ENCODE data around the gene HSD17B8. TPM values are rescaled to one million over a fixed set of nuclear protein-coding genes. Genes with fewer than 3 reads are reported as not detected.

Gene HSD17B8
- polyA plus RNA-seq, 1 of the 3 experiments (the other 2 are of a cell fraction): 37.5 TPM

DNA sequence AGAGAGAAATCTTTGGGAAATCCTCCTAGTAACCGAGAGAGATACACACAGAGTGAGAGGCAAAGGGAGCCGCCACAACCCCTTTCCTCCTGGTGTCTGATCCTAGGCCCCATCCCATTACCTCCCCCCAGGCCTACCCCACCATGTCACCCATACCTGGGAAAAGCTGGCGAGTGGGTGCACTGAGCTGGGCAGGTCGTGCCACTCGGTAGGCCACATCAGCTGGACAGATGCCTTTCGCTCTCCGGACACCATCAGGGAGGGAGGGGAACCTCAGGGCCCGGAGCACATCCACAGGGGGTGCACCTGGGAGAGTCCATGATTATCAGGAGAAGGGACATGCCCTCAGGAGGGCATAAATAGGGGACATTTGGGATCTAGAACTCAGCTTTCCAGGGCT, 15.3 kb upstream of the HSD17B8 start:
- TF ChIP-seq POLR2AphosphoS5 (IDR thresholded peaks at IDR 0.05; ENCODE audit: low read depth, low read length) (no peak), SMC3 (IDR thresholded peaks at IDR 0.05; ENCODE audit: low read depth, low read length) (no peak), EP300 (IDR thresholded peaks at IDR 0.05; ENCODE audit: borderline replicate concordance in 1 of 2, low read depth in 1 of 2, low read length in 1 of 2) (no peak), JUND (IDR thresholded peaks at IDR 0.05) (no peak), RAD21 (IDR thresholded peaks at IDR 0.05; ENCODE audit: low read length) (no peak), TCF12 (IDR thresholded peaks at IDR 0.05) (no peak)
- TF ChIP-seq, protein P1, sequence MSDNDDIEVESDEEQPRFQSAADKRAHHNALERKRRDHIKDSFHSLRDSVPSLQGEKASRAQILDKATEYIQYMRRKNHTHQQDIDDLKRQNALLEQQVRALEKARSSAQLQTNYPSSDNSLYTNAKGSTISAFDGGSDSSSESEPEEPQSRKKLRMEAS (IDR thresholded peaks at IDR 0.05; ENCODE audit: low read depth): no peak
- TF ChIP-seq, protein P2, sequence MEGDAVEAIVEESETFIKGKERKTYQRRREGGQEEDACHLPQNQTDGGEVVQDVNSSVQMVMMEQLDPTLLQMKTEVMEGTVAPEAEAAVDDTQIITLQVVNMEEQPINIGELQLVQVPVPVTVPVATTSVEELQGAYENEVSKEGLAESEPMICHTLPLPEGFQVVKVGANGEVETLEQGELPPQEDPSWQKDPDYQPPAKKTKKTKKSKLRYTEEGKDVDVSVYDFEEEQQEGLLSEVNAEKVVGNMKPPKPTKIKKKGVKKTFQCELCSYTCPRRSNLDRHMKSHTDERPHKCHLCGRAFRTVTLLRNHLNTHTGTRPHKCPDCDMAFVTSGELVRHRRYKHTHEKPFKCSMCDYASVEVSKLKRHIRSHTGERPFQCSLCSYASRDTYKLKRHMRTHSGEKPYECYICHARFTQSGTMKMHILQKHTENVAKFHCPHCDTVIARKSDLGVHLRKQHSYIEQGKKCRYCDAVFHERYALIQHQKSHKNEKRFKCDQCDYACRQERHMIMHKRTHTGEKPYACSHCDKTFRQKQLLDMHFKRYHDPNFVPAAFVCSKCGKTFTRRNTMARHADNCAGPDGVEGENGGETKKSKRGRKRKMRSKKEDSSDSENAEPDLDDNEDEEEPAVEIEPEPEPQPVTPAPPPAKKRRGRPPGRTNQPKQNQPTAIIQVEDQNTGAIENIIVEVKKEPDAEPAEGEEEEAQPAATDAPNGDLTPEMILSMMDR (IDR thresholded peaks at IDR 0.05): no peak
- TF ChIP-seq, protein P3, sequence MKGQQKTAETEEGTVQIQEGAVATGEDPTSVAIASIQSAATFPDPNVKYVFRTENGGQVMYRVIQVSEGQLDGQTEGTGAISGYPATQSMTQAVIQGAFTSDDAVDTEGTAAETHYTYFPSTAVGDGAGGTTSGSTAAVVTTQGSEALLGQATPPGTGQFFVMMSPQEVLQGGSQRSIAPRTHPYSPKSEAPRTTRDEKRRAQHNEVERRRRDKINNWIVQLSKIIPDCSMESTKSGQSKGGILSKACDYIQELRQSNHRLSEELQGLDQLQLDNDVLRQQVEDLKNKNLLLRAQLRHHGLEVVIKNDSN (IDR thresholded peaks at IDR 0.05; ENCODE audit: borderline replicate concordance, low read depth): no peak
- H3K36me3 ChIP-seq (replicated peaks in 1 of 2; ENCODE audit: control insufficient read depth in 1 of 2, insufficient read depth in 2 of 2, low read length in 1 of 2): peaks cover 0 to 2% of the 10 kb centered on the region in 2 experiments
- CTCF ChIA-PET: interaction anchor here (1.0 to 1.7 kb wide), 6 partner anchors 9 to 59 kb away, joined by 3 to 14 read pairs (median 5); no protein-coding TSS in a partner anchor
- no peaks in the 10 kb centered on the region for H3F3A ChIP-seq (replicated peaks; ENCODE audit: insufficient read depth)
- no peak overlapping the region for H3K9ac ChIP-seq
- POLR2A ChIA-PET: no interaction called here
- no peak overlapping the region for H3K27ac ChIP-seq (ENCODE audit: low read depth in 2 of 2, low read length in 1 of 2)
- H3K4me1 ChIP-seq (ENCODE audit: control insufficient read depth in 1 of 2, insufficient read depth in 2 of 2, low read depth in 1 of 2, low read length in 1 of 2): peaks cover 0 to 21% of the 10 kb centered on the region in 2 experiments; a peak in 1 of 4 replicates
- no peaks in the 10 kb centered on the region for H3K9me3 ChIP-seq
- no peak overlapping the region for H3K4me3 ChIP-seq (ENCODE audit: low read depth in 2 of 2, low read length in 1 of 2)
- no peaks in the 10 kb centered on the region for H4K20me1 ChIP-seq (ENCODE audit: insufficient read depth)
- H3K79me2 ChIP-seq (ENCODE audit: insufficient read depth): no peaks in the 10 kb centered on the region
- no peaks in the 10 kb centered on the region for H3K9me2 ChIP-seq
- H3K4me2 ChIP-seq: no peak overlapping the region
- no peak overlapping the region for H2AFZ ChIP-seq (ENCODE audit: low read depth)
- WGBS (ENCODE audit: low lambda C conversion rate): 52% methylated on average over 4 of the region's 8 CpGs
- no peaks in the 10 kb centered on the region for H3K27me3 ChIP-seq (ENCODE audit: insufficient read depth)
- no peak for DNase-seq

DNA sequence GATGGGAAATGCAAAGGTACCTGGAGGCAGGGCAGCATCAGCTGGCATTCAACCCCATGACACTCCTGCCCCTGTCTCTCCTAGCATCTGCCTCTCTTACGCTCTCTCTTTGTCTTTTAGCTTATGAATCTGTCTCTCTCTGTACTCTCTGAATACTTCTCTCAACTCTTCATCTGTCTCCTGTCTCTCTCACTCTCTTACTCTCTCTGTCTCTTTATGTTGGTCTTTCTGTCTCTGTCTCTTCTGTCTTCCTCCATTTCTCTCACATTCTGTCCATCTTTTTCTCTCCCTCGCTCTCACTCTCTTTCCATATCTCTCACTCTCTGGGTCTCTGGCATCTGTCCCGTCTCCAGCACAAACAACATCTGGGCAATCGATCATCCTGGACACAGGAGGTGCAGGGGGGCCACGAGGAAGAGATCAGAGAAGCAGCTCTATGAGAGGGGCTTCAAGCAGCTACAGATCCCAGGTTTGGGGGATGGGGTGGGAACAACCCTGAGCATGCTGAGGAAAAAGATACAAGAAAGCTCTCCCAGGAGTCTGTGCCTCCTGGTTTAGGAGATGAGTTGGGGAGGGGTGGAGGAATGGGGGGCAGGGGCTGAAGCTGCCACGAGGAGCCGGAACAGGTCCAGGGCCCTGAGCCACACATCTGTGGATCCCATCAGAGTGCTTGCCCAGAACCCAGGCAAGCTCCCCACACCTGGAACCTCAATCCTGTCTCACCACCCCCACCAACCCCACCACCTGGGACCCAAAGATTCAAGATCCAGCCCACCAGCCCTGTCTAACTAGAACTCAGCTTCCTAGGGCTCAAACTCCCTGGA, 14.6 kb upstream of the HSD17B8 start:
- Histone ChIP-seq H3K27ac (ENCODE audit: low read depth in 2 of 2, low read length in 1 of 2) (no peak overlapping the region), H3K4me1 (ENCODE audit: control insufficient read depth in 1 of 2, insufficient read depth in 2 of 2, low read depth in 1 of 2, low read length in 1 of 2) (peaks cover 0 to 21% of the 10 kb centered on the region in 2 experiments; a peak in 1 of 4 replicates), H3K9me3 (no peaks in the 10 kb centered on the region), H3K27me3 (ENCODE audit: insufficient read depth) (no peaks in the 10 kb centered on the region), H3F3A (replicated peaks; ENCODE audit: insufficient read depth) (peaks cover 4% of the 10 kb centered on the region), H3K4me3 (ENCODE audit: low read depth in 2 of 2, low read length in 1 of 2) (no peak overlapping the region), H2AFZ (ENCODE audit: low read depth) (no peak overlapping the region), H3K9ac (no peak overlapping the region), H3K36me3 (replicated peaks in 1 of 2; ENCODE audit: control insufficient read depth in 1 of 2, insufficient read depth in 2 of 2, low read length in 1 of 2) (peaks cover under 1 to 8% of the 10 kb centered on the region in 2 experiments), H4K20me1 (ENCODE audit: insufficient read depth) (no peaks in the 10 kb centered on the region), H3K79me2 (ENCODE audit: insufficient read depth) (no peaks in the 10 kb centered on the region), H3K9me2 (no peaks in the 10 kb centered on the region), H3K4me2 (no peak overlapping the region)
- CTCF ChIA-PET: interaction anchor here (0.9 to 1.7 kb wide), 8 partner anchors 8 to 352 kb away, joined by 3 to 14 read pairs (median 3); partner anchors contain the start of gene TAP2
- 52% methylated on average over 5 of the region's 7 CpGs for WGBS (ENCODE audit: low lambda C conversion rate)
- POLR2A ChIA-PET: no interaction called here
- DNase-seq: no peak
- TF ChIP-seq MXI1 (IDR thresholded peaks at IDR 0.05; ENCODE audit: low read depth, low read length) (no peak), ELF1 (IDR thresholded peaks at IDR 0.05) (no peak), FOXJ3 (CRISPR knock-in tag; IDR thresholded peaks at IDR 0.05) (no peak), SMC3 (IDR thresholded peaks at IDR 0.05; ENCODE audit: low read depth, low read length) (no peak), RAD21 (IDR thresholded peaks at IDR 0.05; ENCODE audit: low read length) (no peak), RCOR1 (IDR thresholded peaks at IDR 0.05; ENCODE audit: low read length) (no peak), TEAD4 (IDR thresholded peaks at IDR 0.05; ENCODE audit: borderline replicate concordance, insufficient read depth) (no peak), TAF1 (IDR thresholded peaks at IDR 0.05; ENCODE audit: borderline replicate concordance, low read depth, low read length) (no peak), TCF12 (IDR thresholded peaks at IDR 0.05) (no peak)
- TF ChIP-seq, protein P4, sequence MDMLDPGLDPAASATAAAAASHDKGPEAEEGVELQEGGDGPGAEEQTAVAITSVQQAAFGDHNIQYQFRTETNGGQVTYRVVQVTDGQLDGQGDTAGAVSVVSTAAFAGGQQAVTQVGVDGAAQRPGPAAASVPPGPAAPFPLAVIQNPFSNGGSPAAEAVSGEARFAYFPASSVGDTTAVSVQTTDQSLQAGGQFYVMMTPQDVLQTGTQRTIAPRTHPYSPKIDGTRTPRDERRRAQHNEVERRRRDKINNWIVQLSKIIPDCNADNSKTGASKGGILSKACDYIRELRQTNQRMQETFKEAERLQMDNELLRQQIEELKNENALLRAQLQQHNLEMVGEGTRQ (IDR thresholded peaks at IDR 0.05; ENCODE audit: borderline replicate concordance, low read depth, low read length): no peak
- TF ChIP-seq, protein P5, sequence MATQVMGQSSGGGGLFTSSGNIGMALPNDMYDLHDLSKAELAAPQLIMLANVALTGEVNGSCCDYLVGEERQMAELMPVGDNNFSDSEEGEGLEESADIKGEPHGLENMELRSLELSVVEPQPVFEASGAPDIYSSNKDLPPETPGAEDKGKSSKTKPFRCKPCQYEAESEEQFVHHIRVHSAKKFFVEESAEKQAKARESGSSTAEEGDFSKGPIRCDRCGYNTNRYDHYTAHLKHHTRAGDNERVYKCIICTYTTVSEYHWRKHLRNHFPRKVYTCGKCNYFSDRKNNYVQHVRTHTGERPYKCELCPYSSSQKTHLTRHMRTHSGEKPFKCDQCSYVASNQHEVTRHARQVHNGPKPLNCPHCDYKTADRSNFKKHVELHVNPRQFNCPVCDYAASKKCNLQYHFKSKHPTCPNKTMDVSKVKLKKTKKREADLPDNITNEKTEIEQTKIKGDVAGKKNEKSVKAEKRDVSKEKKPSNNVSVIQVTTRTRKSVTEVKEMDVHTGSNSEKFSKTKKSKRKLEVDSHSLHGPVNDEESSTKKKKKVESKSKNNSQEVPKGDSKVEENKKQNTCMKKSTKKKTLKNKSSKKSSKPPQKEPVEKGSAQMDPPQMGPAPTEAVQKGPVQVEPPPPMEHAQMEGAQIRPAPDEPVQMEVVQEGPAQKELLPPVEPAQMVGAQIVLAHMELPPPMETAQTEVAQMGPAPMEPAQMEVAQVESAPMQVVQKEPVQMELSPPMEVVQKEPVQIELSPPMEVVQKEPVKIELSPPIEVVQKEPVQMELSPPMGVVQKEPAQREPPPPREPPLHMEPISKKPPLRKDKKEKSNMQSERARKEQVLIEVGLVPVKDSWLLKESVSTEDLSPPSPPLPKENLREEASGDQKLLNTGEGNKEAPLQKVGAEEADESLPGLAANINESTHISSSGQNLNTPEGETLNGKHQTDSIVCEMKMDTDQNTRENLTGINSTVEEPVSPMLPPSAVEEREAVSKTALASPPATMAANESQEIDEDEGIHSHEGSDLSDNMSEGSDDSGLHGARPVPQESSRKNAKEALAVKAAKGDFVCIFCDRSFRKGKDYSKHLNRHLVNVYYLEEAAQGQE (IDR thresholded peaks at IDR 0.05; ENCODE audit: low read depth, low read length): no peak
- TF ChIP-seq, protein P6, sequence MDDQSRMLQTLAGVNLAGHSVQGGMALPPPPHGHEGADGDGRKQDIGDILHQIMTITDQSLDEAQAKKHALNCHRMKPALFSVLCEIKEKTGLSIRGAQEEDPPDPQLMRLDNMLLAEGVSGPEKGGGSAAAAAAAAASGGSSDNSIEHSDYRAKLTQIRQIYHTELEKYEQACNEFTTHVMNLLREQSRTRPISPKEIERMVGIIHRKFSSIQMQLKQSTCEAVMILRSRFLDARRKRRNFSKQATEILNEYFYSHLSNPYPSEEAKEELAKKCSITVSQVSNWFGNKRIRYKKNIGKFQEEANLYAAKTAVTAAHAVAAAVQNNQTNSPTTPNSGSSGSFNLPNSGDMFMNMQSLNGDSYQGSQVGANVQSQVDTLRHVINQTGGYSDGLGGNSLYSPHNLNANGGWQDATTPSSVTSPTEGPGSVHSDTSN (IDR thresholded peaks at IDR 0.05): no peak

Data from SK-N-SH (cell line).